ENCODE measurements around the gene GPR85. TPM values are rescaled to one million over a fixed set of nuclear protein-coding genes. Genes with fewer than 3 reads are reported as not detected.
A peak's percentile ranks its signal among the peaks of the same experiment; 100 is the strongest.
"Not testable (repeated sequence)": the region's sequence is repeated elsewhere in the genome, so short reads cannot be mapped to it uniquely, and the experiment has no call there.

Gene GPR85, protein sequence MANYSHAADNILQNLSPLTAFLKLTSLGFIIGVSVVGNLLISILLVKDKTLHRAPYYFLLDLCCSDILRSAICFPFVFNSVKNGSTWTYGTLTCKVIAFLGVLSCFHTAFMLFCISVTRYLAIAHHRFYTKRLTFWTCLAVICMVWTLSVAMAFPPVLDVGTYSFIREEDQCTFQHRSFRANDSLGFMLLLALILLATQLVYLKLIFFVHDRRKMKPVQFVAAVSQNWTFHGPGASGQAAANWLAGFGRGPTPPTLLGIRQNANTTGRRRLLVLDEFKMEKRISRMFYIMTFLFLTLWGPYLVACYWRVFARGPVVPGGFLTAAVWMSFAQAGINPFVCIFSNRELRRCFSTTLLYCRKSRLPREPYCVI
- polyA plus RNA-seq (ENCODE audit: insufficient read length in 4 of 4), result 1 to 10 TPM in 3 of 4 donors, under 1 TPM in 1; 0.89 to 5.3 (median 1.5) TPM

DNA sequence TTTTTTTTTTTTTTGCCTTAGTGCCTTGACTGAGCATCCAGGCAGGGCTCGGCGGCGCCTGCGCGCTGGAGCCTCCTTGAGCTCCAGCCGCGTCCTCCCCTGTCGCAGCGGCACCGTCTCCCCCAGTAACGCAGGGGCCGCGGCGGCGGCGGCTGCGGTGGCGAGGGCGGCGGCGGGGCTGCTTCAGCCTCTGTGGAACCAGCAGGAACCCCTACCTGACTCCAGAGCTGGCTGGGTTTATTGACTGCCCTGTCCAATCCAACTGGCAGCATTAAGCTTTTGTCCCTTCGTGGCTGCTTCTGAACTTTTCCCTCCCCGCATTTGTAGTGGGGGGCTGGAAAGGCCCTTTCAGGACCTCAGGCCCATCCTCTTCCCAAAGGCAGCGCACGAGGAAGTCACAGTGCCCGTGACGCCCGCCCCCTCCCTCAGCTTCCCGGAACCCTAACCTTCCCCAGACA is at the start of gene GPR85:
GPR85 (minus strand) TSS at position 397 of the 458 bp plus-strand sequence. CDS start 2,106 bp downstream, outside the sequence.
- peak in 2 of 4 donors; percentile 27 to 56 for DNase-seq (ENCODE audit: low read depth in 4 of 4, low spot score in 3 of 4)

DNA sequence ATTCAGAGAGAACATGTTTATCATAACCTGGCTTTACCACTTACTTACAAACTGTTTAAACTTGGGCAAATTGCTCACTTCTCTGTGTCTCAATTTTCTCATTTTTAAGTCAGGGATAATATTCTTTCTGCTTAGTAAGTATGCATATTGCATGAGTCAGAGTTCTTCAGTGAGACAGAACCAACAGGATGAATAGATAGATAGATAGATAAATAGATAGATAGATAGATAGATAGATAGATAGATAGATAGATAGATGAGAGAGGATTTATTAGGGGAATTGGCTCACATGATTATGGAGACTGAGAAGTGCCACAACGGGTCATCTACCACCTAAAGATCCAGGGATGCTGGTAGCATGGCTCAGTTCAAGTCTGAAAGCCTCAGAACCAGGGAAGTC is 47.4 kb upstream of the GPR85 start:
- DNase-seq (ENCODE audit: low read depth in 4 of 4, low spot score in 3 of 4), result no peak

DNA sequence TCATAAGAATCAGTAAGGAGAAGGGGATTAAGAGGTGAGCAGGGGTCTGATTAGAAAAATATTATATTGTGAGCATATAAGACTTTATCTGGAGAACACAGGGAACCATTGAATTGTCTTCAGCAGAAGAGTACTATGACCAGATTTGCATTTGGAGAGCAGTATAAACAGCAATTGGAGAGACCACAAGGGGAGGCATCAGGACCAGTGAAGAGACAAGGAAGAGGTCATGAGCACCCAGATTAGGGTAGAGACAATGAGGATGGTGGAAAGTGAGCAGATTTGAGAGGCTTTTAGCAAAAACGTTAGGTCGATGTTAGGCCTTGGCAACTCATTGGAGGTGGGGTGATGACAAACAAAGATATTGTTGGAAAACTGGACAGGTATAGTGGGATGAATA is 44.7 kb upstream of the GPR85 start:
- no peak for DNase-seq (ENCODE audit: low read depth in 4 of 4, low spot score in 3 of 4)

DNA sequence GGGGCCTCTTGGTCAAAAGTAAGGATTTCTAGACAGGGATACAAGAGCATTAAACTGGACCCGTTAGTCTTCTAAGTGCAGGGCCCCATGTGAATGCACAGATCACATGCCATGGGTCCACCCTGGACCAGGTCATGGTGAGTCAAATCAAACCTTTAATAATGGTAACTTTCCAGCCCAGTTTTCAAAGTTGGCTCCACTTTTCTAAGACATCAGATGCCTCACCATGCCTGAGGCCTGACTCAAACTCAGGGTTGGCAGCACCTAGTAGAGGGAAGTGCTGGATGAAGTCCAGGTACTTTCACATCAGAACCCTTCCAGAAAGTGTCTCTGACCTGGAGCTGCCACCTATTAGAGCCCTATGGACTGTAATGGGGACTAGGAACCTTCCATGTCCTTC is 41.4 kb upstream of the GPR85 start:
- DNase-seq (ENCODE audit: low read depth in 4 of 4, low spot score in 3 of 4), result no peak

DNA sequence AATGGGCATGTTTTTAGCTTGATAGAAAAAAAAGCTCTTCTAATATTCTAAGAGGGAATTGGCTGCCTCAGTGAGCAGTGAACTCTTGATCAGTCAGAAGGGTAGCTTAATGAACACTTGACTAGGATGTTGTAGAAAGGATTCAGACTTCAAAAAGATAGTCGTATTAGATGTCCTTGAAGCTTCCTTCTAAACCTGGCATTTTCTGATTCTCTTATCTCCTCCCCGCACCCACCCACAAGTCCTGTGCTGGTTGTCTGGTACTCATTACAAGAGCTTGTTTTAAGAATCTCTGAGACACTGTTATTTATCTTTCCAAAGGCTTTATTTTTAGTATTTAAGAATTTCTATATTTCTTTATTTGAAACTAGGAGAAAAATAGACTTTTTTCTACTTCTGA is 39.1 kb upstream of the GPR85 start:
- DNase-seq (ENCODE audit: low read depth in 4 of 4, low spot score in 3 of 4), result no peak

DNA sequence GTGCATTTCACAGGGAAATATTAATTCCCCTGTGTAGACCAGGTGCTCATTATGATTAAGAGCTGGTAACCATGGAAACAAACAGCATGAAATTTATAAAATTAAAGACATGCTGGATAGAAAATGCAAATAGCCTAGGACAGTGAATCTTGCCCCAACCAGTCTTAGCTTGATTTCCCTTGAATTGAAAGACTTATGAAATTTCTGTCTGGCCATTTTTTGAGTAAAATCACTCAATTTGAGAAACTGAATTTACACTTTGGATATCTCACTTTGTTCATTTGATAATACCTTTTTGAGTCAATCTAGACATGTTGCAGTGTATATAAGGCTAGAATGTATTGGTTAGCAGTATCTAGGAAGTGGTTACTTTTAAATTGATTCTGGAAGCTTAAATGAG is 36.1 kb upstream of the GPR85 start:
- DNase-seq (ENCODE audit: low read depth in 4 of 4, low spot score in 3 of 4), result no peak

DNA sequence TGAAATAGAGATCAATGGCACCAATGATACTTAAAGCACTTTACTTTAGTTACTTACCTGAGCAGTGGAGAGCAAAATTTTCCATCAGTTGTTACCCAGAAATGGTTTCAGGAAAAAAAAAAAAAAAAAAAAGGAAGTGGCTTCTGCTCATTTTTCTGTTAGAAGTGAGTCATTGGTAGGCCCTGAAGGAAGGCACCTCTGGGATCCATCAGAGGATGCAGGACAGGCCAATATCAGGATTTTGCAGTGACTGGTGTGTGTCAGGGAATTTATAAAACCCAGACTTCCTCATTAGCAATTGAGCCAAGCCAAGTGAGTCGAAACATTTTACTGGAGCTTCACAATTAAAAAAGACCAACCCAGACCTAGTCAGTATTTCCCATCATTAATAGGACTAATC is 34.0 kb upstream of the GPR85 start:
- no peak for DNase-seq (ENCODE audit: low read depth in 4 of 4, low spot score in 3 of 4)

DNA sequence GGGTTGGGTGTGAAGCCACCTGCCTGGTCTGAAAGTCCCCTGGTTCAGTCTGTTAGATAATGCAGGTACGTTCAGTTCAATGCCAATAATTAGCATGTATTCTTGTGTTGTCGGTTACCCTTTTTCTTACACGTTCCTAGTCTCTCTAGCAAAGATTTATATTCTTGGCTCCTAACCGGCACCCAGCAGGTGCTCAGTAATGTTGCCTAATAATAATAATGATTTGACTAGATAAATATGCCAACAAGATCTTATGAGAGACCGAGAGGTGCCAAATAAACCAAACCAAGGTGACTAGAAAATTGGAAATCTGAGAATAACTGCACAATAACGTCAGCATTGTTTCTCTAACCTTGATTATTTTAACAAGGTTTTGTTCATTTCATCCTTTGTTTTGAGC is 32.8 kb upstream of the GPR85 start:
- no peak for DNase-seq (ENCODE audit: low read depth in 4 of 4, low spot score in 3 of 4)

DNA sequence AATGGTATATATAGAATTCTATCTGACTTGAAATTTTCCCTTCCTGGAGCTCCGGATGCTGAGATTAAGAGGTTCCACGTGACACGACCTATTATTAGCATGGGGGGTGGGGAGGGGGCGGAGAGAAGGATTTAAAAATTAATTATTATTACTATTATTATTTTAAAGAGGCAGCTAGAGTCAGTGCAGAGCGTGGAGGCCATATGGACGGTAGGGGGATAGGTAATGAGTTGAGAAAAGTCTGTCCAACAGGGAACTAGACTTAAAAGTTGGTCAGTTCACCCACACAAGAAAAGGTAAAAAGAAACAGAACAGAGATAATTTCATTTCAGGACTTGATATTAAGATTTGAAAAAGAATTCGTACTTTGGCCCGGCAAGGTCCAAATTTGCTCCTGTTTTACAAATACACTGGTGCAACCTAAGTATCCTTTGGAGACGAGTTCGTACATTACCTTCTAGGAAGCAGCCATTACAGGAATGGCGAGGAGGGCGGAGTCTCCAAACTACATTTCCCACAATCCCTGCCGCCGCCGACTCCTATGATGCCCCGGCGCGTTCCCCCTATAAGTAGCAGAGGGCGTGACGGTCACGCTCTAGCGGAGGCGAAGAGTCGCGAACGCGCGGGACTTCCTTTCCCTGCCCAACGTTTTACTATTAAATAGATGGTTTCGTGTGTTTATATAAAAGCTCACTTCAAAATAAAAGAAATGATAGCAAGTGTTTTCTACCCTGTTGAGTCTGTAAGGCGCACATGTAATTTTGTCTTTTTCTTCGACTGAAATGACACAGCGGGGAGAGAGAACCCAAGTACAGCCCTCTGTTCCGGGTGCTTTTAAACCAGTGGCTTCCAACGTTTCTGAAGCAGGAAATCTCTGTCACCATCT is 31.7 kb upstream of the GPR85 start, which contains the start of gene SMIM30:
SMIM30 (minus strand) TSS at position 481 of the 886 bp plus-strand sequence. CDS start 976 bp downstream, outside the sequence.
- DNase-seq (ENCODE audit: low read depth in 4 of 4, low spot score in 3 of 4), result peak; percentile 82 to 88 (median 86)

DNA sequence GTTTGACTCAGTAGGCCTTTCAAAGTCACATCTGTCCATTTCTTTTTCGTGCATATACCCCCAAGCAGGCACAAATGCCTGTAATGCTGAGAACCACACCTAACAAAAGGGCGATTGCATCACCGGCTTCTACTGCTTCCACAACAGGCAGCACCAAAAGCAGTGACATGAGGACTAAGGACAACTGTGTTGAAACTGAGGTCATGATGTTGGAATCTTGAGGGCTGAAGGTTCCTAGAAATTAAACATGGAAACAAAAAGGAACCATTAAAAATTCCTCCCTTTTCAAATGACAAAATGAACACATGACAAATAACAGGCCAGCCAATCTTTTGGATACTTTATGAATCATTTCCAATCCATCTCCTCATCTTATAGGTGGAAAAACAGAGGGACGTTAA is 30.7 kb upstream of the GPR85 start:
- DNase-seq (ENCODE audit: low read depth in 4 of 4, low spot score in 3 of 4), result not testable (repeated sequence)

DNA sequence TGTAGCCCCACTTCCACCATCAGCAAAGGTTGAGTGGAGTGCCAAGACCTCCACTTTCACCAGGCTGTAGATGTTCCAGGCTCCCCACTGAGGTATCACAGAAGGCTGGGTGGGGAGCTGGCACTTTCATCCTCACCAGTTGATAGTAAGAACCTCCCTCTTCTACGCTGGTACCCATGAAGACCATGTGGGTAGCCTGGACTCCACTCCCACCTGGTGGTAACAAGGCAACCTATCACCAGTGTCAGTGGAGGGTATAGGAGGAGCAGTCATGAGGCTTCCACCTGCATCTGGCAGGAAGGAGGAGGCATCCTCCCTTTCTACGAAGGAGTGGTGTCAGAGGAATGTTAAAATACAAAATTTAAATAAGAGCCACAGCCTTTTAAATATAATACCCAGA is 27.3 kb upstream of the GPR85 start:
- no peak for DNase-seq (ENCODE audit: low read depth in 4 of 4, low spot score in 3 of 4)

DNA sequence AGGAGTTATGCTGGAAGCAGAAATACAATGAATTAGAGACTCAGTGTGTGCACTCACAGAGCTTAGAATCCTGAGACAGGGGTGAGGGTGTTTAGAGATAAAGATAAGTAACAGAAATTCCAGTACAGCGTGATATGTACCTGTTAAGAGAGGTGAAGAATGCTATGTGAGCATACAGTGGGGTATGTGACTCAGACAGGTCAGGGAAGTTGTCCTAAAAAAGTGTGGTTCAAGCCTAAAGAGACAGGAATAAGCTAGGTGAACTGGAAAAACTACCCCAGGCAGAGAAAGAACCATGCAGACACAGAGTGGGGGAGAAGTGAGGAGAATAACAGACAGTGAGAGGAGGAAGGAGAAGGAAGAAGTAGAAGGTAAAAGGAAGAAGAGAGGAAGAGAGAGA is 23.1 kb upstream of the GPR85 start:
- no peak for DNase-seq (ENCODE audit: low read depth in 4 of 4, low spot score in 3 of 4)

DNA sequence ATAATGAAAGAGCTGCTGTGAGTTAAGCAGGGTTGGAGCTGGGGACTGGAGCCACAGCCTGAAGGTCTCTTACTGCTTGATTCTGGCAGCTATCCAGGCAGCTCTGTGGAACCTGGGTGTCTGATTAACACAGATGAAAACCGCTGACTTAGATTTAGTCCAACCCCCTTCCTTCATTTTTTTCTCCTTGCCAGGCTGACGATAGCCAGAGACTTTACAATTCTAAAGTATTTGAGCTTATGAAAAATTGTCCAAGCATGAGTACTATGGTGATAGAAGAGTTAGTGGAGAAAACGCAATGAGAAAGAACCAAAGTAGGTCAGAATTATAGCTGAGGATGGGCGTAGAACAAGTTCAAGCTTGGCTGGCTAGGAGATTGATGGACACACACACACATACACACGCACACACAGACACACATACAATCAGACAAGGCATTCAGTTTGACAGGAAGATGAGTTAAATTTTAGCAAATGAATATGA is 13.5 kb upstream of the GPR85 start:
- peak in 1 of 4 donors; percentile 43 for DNase-seq (ENCODE audit: low read depth in 4 of 4, low spot score in 3 of 4)

DNA sequence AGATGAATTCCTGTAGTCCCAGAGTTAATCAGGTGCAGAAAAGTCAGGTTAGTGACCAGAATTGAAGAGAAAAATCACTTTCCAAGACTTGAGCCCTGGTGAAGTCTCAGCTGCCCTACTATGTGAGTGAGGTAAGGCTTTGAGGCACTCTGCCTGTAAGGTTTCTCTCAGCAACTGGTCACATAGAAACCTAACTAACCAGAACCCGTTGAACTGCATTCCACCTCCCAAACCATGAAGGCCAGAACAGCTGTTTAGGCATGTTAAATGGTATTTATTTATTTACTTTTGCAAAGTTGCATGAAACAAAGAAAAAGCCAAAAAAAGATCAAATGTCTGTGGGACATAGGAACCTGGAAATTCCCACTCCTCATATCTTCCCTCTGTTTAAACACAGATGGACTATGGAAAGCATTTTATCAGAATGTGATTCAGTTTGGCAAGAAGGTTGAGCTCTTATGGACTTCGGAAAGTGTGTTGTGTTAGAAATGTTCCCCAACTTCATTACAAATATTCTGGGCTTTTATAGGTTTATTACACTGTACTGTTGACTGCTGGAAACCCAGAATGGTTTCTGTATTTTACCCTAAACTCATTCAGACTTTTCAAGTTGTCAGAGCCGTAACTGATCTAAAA is 12.8 kb upstream of the GPR85 start:
- peak in 1 of 4 donors; percentile 24 for DNase-seq (ENCODE audit: low read depth in 4 of 4, low spot score in 3 of 4)

DNA sequence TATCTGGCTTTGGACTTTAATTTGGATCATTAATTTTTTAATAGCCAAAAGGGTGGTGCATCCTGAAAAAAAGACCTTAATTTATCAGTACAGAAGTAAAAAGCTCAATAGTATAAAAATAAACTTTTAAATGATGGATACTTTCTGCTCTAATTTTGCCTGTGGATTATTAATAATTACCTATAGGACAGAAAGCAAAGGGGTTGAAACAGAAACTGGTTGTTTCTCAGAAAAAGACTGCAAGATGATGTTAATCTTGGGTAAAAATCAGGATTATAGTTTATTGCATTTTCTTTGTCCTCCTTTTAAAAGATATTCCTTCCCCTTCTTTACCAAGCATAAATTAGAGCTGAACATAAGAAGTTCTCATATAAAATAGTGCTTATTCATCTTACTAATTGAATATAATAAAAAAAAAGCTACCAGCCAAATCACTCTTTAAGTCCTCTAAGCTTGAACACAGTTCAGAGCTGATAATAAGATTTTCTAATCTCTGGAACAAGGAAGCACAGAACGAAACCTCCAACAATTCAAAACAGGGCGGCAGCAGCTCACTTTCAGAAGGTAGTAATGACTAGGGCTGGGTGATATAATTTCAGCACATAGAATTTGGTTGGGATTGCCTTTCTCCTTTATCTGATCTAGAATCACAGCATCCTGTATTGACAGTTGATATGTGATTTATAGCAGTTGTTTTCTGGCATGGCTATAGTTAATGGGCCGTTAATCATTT is 8.1 kb upstream of the GPR85 start:
- DNase-seq (ENCODE audit: low read depth in 4 of 4, low spot score in 3 of 4), result no peak

DNA sequence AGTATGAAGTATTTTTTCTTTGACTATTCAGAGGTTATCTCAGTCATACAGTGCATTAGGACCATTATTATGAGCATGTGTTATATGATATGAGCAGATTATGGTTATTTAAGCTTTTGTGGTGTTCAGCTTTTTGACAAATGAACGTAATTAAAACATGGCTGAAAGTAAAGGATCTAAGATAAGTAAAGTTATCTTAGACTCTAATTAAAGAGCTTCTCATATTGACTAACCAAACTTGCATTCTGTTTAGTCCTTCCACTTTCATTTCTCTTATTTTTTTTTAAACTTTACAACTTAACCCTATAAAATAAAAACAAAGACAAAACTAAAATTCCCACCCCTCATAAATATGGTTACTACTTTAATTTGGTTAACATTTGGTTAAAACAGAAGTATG is 6.9 kb upstream of the GPR85 start:
- no peak for DNase-seq (ENCODE audit: low read depth in 4 of 4, low spot score in 3 of 4)

DNA sequence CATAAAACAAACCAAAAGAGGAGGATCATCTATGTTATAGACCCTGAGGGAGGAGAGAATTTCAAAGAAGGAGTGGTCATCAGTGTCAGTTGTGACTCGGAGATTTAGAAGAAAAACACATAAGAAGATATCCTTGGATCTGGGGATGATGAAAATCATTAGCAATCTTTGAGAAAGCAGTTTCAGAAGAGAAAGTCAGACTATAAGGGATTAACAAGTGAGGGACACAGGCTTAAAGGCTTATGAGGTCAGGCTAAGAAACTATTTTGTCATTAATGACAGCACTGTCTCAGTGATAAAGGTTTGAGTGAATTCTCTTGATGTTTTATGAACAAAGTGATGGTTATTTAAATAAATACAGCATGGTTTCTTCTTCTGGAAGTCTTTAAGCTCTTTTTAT is 6.1 kb upstream of the GPR85 start:
- DNase-seq (ENCODE audit: low read depth in 4 of 4, low spot score in 3 of 4), result no peak

DNA sequence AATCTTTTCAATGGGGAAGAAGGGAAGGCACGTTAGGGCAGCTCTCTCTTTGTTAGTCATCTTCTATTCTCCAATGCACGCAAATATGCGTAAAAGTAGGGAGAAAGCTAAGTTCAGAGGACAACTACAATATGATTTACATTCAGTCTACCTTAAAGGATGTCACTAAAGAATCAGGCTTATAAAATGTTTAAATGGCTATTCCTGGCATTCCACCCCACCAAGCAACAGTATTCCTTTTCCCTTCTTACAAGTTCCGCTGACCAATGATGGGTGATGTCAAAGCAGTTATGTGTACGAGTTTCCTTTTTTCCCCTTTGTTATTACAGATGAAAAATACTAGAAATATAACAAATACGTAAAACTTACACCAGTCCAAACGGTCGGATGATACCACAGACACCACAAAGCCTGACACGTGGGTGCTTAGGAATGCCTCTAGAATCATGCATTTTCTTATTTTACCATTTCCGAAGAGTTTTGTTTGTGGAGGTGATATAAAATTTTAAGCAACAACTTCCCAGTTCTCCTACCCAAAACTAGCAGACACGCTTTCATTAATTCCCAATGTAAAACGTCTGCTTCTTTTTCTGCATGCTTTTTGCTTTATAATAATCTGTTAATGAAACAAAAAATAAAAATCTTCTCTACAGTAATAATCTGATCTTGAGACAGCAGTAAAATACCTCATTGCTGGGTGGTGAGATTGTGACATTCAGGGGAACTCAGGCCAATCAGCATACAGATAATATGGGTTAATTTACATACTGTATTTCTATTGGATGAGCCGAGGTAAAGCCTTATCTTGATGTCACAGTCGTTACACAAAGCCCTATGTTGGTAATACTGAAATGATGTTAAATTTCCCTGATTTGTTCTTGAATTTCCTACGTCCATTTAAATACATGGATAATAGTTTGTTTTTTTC is 708 bp upstream of the GPR85 start:
- DNase-seq (ENCODE audit: low read depth in 4 of 4, low spot score in 3 of 4), result no peak

DNA sequence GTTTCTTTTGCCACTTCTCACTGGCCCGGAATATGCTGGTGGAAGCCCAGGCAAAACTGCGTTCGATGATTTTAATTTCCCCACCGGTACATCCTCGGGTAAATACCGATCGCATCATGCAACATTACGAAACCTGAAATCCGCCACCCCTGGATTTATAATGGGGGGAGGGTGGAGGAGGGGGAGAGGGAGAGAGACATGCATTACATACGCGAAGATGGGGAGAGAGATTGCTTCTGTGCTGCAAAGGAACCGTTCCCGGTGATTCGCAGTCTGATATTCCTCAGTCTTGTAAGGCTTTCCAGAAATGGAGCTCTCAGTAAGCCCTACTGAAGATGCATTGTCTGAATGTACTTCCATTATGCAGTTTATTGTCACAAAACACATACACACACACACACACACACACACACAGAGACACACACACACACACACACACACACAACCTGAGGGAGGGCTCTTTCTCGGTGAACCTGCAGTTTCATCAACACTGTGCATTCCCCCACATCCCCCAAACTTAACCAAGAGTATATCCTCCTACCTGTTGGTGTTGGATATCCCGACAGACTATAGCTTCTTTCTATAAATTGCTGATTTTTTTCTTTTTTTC is 741 bp downstream of the GPR85 start:
- no peak for DNase-seq (ENCODE audit: low read depth in 4 of 4, low spot score in 3 of 4)

Data from left renal pelvis (tissue), 4 donors.